COR-L47 (cell line): ENCODE data around the gene SEC31B.

Experiments used
- DNase-seq: peaks from one replicate; lab custom pipeline; 2025; lab: John Stamatoyannopoulos, UW

Gene SEC31B

GRCh38 chr10:100501423-100501822, 18.2 kb downstream of the SEC31B start:
- DNase-seq = no peak

DNA sequence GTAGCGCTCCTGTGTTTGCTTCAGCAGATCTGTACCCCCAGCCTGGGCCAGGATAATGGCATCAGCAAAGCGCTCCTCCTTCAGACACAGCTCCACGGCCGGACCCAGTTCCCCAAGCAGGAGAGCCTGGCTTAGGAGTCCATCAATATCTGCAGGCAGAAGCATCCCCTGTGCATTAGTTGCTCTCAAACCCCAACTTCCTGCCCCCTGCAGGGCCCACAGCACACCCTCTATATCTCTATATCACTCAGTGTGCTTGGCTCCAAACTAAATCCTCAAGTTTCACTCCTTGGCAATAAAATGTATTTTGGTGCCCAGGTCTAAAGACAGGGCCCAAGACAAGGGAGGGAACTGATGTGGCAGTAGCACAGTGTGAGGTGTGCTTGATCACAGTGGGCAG, 21.6 kb downstream of the SEC31B start:
- no peak for DNase-seq

DNA sequence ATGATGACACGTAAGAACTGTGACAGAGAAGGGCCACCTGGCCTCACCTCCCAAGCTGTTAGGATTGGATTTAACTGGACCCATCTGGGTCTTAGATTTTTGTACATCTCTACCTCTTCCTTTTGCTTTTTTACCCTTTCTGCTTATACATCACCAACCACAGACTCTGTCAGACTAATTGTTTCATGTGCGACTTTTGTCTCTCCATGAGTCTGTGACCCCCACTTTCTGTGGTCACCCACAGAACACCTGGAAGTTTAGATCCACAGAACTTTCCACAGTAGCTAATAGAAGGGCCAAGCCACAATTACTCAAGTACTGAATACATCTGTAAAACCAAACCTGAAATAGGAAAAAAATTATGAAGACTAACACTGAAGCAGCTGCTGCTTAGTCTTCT, 23.1 kb downstream of the SEC31B start:
- no peak for DNase-seq

- DNase-seq = no peak
Observed at GRCh38 chr10:100490531-100490930, 29.1 kb downstream of the SEC31B start.

GRCh38 chr10:100489396-100489795, 30.3 kb downstream of the SEC31B start:
- DNase-seq = no peak

DNA sequence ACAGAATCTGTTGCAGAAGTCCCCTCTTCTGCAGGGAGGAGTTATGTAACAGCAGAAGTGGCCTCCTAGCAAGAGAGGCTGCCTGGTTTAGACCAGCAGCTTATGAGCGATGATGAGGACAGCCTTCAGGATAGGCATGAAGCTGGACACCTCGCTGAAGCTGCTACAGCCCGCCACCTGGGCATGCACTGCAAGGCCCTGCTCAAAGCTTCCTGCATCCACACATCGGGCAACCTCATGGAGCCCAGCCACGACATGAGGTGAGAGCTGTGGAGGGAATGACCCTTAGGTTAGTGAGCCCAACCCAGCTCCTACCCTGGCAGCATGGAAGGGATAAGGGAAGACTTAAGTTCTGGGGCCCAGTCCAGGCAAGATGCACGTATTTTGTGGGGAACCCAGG, 32.1 kb downstream of the SEC31B start:
- DNase-seq = no peak

- DNase-seq = no peak
Observed at GRCh38 chr10:100485801-100486495, 33.7 kb downstream of the SEC31B start.

GRCh38 chr10:100485366-100485765, 34.3 kb downstream of the SEC31B start:
- no peak for DNase-seq

- DNase-seq = no peak
Observed at GRCh38 chr10:100483876-100484666, 35.6 kb downstream of the SEC31B start.

DNA sequence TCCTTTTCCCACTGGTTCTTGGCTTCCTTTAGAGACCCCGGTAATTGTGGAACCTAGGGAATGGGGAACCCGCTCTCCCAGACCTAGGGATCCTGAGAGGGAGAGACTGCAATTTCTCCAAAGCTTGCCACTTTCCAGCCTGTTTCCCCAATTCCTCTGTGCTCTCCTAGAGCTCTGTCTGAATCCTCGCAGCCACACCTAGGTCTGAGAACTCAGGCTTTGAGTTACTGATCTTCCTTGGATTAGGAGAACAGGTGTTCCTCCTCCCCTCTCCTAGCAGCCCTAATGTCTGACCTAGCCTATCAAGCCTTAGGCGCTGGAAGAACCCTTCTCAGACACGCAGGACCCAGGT, 36.9 kb downstream of the SEC31B start:
- no peak for DNase-seq

DNA sequence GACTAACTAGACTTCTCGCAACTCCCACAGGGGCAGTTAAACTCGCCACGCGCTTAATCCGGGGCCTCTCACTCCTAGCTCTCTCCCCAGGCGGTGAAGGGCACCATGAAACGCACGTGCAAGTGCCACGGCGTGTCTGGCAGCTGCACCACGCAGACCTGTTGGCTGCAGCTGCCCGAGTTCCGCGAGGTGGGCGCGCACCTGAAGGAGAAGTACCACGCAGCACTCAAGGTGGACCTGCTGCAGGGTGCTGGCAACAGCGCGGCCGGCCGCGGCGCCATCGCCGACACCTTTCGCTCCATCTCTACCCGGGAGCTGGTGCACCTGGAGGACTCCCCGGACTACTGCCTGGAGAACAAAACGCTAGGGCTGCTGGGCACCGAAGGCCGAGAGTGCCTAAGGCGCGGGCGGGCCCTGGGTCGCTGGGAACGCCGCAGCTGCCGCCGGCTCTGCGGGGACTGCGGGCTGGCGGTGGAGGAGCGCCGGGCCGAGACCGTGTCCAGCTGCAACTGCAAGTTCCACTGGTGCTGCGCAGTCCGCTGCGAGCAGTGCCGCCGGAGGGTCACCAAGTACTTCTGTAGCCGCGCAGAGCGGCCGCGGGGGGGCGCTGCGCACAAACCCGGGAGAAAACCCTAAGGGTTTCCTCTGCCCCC, 37.4 kb downstream of the SEC31B start:
- DNase-seq = peak; percentile 27

GRCh38 chr10:100481462-100482081, 38.1 kb downstream of the SEC31B start:
- peak; percentile 57 for DNase-seq

GRCh38 chr10:100480002-100480401, 39.7 kb downstream of the SEC31B start:
- no peak for DNase-seq

DNA sequence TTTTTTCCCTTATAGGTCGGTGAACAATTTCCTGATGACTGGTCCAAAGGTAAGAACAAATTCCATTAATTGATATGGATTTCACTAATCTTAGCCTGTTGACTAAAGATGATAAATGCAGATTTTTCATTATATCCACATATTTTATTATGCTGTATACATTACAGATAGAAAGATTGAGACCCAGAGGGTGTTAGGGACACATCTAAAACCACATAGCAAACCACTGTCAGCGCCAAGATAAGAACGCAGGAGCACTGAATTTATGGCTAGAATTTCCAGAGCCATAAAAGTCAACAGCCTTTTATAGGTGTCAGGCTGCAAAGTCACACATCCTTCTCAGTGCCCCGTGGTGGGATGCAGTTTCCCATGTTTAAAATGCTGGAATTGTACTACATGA, 40.6 kb downstream of the SEC31B start:
- DNase-seq = no peak

- no peak for DNase-seq
Observed at GRCh38 chr10:100477970-100478369, 41.7 kb downstream of the SEC31B start.

DNA sequence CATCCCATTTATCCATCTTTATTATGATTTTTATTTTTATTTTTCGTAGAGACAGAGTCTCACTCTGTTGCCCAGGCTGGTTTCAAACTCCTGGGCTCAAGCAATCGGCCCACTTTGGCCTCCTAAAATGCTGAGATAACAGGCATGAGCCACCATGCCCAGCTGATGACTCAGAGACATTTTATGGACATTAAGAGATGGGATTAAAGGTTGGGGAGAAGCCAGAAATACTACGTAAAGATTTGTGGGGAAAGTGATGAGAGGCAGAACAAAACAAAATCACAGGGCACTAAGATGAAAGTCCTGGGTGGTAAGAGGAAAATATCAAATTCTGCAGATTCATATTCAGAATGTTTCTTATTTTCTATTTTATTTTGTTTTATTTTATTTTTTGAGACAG, 49.3 kb downstream of the SEC31B start:
- DNase-seq = no peak

- no peak for DNase-seq
Observed at GRCh38 chr10:100469756-100470155, 49.9 kb downstream of the SEC31B start.

DNA sequence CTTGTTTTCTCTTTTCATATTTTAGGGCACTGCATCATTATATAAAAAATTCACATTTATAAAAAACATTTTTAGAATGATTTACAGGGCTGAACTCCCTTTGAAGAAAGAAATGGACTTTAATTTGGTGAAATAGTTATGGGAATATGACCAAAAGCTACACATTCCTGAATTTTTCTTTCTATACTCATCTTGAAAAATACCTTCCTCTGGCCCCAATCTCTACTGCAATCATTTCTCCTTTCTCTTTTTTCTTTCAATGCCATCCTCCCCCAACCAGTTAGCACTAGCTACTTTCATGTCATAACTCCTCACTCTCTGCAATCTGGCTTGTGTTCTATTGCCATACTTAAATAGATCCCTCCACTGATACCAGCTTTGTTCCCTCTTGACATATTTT, 50.7 kb downstream of the SEC31B start:
- DNase-seq = no peak

DNA sequence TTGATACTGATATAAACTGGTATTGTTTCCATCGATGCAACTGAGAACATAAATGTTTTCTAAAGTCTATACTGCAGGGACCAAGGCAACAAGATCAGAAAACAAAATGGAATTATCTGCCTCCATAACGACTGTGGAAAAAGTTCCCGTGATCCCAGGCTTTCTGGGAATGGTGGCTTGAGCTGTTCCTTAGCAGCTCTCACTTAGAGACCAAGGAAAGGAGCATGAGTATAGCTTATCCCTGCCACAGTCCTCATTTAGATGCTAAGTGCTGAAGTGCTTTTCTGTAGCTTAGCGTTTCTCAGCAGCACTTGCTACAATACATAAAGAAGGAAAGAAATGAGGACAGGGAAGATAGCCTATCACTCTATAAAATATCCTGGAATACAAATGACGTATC, 51.3 kb downstream of the SEC31B start:
- DNase-seq = no peak

DNA sequence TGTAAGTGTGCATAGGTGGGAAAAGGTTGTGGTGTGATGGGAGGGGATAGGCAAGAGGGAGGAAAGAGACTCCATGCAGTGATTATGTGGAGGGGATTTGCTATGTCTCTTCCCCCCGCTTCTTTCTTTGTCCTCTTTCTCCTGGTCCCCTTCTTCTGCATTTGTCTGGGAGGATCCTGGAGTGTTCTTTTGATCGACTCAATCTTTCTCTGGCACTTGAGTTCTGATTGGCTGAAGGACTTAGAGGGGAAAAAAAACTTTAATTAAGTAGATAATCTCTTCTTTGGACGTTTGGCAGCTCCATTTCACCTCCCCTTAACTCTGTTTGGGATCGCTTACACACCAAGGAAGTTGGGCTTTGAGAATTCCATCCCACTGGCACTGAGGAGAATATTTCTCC, 57.0 kb downstream of the SEC31B start, which contains the start of gene WNT8B:
WNT8B (plus strand) TSS at position 301 of the 400 bp plus-strand sequence. CDS start 160 bp downstream, outside the sequence.
- no peak for DNase-seq

- DNase-seq = no peak
Observed at GRCh38 chr10:100448951-100449350, 70.7 kb downstream of the SEC31B start.

- no peak for DNase-seq
Observed at GRCh38 chr10:100447663-100448062, 72.0 kb downstream of the SEC31B start.
